Uterus (tissue), 4 donors: ENCODE results near the gene TBXAS1. TPM values are rescaled to one million over a fixed set of nuclear protein-coding genes. Genes with fewer than 3 reads are reported as not detected.
"Not testable (repeated sequence)": the region's sequence is repeated elsewhere in the genome, so short reads cannot be mapped to it uniquely, and the experiment has no call there.

Experiments
- DNase-seq, 2 donors: peaks; one replicate each; pipeline ENCODE4 v3.0.0-alpha.2; 2019 to 2020
- H3K27ac ChIP-seq, 2 donors: fragments of 200-600 bp; sonication (generic); 1 replicate in 1 of 2; 2 replicates in 1 of 2; pipeline ENCODE4 v1.5.1; 2016 to 2018
- H3K27me3 ChIP-seq, 2 donors: fragments of 200-600 bp; sonication (generic); one replicate each; pipeline ENCODE4 v1.5.1; 2018 to 2019; ENCODE audit warnings: control low read depth in 1 of 2
- H3K36me3 ChIP-seq, 2 donors: fragments of 200-600 bp; sonication (generic); one replicate each; pipeline ENCODE4 v1.5.1; 2019; ENCODE audit warnings: control low read depth in 1 of 2
- H3K4me1 ChIP-seq, 2 donors: fragments of 200-600 bp; sonication (generic); one replicate each; pipeline ENCODE4 v1.5.1; 2018 to 2019; ENCODE audit warnings: control low read depth in 1 of 2
- H3K4me3 ChIP-seq, 2 donors: fragments of 200-600 bp; sonication (generic); 1 replicate in 1 of 2; 2 replicates in 1 of 2; pipeline ENCODE4 v1.5.1; 2018 to 2019; ENCODE audit warnings: mild to moderate bottlenecking in 1 of 2
- H3K9me3 ChIP-seq, 2 donors: fragments of 200-600 bp; sonication (generic); one replicate each; pipeline ENCODE4 v1.5.1; 2019; ENCODE audit warnings: control low read depth in 1 of 2
- POLR2A ChIP-seq, 2 donors: fragments of 450-650 bp; IDR thresholded peaks; one replicate each; pipeline ENCODE4 v1.6.1; 2016; ENCODE audit warnings: antibody characterized with exemption in 2 of 2, mild to moderate bottlenecking in 1 of 2, moderate library complexity in 1 of 2
- intact Hi-C: fragments of 100-400 bp; cut with DNase I; formaldehyde crosslinking; loops from one replicate; pipeline ENCODE4 v1.15.1; 2023; ENCODE audit warnings: low total_unique reads
- total RNA-seq, 4 donors: library from RNA; depleted of rRNA in 3 of 4; stranded (reverse); fragments of >200 nt in 3 of 4; gene quantifications; one replicate each; pipeline versions ENCODE4 v1.1.0 to v1.2.4, GENCODE V29; 2014 to 2023
- TF ChIP-seq, protein P1 (sequence below), 4 experiments: fragments of 200-600 bp in 2 of 4; fragments of 450-650 bp in 2 of 4; sonication (generic) in 2 of 4; IDR thresholded peaks; one replicate each; pipeline ENCODE4 v1.5.1; 2016 to 2019; ENCODE audit warnings: antibody characterized with exemption in 4 of 4, mild to moderate bottlenecking in 2 of 4, moderate library complexity in 1 of 4
- donor health status: DM: yes; HTN: yes; CAD: no.

Gene TBXAS1
- total RNA-seq, 4 donors from 2014 or later, result 6.6 to 14.3 (median 11.9) TPM

DNA sequence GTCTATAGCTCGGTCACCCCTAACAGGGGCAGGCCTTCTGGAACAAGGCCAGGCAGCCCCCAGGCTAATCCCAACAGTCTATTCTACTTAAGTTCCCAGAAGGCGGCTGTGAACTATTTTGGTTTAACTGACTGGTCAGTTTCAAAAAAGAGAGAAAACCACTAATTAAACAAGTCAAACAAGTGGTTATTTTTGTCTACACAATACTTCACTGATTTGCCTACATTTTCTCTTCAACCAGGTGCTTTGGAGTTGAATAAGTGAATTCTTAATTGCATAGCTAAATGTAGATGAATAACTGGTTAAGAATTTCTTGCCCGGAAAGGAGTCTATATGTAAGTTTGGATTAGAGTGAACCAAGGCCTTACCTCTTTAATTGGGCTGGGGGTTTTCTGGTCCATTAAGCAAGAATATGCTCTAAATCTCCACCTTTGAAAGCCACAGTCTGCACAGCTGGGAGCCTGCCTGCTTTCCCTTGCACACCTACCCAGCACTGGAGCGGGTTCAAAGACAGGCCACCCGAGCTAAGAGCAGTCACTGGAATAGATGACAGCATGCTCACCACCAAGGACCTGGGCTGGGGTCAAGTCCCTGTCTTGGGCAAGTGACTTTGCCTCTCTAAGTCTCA lies 70.4 kb downstream of the TBXAS1 start:
- Histone ChIP-seq H3K36me3 (no peaks in the 10 kb centered on the region), H3K4me1 (no peaks in the 10 kb centered on the region), H3K4me3 (no peak overlapping the region), H3K9me3 (no peaks in the 10 kb centered on the region), H3K27me3 (no peaks in the 10 kb centered on the region), H3K27ac (no peak overlapping the region)
- DNase-seq, result no peak
- intact Hi-C loops, result no loop called here
- TF ChIP-seq, protein P1, sequence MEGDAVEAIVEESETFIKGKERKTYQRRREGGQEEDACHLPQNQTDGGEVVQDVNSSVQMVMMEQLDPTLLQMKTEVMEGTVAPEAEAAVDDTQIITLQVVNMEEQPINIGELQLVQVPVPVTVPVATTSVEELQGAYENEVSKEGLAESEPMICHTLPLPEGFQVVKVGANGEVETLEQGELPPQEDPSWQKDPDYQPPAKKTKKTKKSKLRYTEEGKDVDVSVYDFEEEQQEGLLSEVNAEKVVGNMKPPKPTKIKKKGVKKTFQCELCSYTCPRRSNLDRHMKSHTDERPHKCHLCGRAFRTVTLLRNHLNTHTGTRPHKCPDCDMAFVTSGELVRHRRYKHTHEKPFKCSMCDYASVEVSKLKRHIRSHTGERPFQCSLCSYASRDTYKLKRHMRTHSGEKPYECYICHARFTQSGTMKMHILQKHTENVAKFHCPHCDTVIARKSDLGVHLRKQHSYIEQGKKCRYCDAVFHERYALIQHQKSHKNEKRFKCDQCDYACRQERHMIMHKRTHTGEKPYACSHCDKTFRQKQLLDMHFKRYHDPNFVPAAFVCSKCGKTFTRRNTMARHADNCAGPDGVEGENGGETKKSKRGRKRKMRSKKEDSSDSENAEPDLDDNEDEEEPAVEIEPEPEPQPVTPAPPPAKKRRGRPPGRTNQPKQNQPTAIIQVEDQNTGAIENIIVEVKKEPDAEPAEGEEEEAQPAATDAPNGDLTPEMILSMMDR (IDR thresholded peaks at IDR 0.05), result no peak
- no peak for TF ChIP-seq POLR2A (IDR thresholded peaks at IDR 0.05)

DNA sequence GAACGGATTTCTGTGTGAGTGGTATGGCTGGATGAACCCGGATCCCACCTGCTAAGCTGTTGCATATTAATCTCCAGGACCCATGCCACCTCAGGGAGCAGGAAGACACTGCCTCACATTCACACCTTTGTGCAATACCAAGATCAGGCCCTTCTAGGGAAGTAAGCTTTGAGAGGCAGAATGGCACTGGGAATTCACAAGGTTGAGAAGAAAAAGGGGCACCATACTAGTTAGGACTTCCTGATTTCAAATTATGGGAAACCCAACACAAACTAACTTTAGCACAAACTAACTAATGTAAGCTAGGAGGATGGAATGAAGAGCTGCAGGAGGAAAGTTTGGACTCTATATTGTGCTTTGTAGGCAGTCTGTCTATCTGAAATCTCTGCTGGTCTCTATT lies 71.3 kb downstream of the TBXAS1 start:
- H3K27ac ChIP-seq, result no peak overlapping the region
- no peak overlapping the region for H3K4me3 ChIP-seq
- DNase-seq, result no peak
- TF ChIP-seq POLR2A (IDR thresholded peaks at IDR 0.05), result no peak
- TF ChIP-seq, protein P1 (IDR thresholded peaks at IDR 0.05), result no peak
- H3K36me3 ChIP-seq, result no peaks in the 10 kb centered on the region
- intact Hi-C loops, result no loop called here
- no peaks in the 10 kb centered on the region for H3K9me3 ChIP-seq
- no peaks in the 10 kb centered on the region for H3K4me1 ChIP-seq
- H3K27me3 ChIP-seq, result no peaks in the 10 kb centered on the region

DNA sequence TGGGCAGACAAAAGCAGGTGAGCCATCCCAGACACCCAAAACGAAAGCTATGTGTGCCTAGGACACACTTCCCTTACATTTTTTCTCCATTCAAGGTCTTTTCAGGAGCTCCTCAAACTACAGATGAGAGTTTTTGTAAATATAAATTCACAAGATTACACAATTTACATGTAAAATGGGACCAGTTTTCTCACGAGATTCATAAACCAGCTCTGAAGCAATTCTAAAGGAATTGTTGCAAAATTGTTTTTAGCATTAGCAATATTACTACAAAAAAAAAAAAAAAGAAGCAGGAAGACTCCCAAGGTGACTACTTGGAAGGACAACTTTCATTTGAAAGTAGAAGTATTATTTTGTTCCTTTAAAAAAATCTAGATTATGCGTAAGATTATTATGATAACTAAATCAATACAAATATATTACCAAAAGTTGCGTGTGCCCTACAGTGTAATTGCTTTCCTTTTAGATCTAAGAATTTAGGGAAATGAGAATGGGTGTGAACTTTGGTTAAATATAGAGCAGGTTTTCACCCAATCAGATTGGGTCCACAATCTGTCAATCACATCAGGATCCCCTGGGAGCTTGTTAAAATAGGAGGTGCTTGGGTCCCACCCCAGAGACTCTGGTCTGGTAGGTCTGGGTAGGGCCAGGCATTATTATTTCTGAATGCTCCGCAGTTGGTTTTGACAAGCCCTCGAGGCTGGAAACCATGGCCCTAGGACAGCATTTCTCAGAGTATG lies 72.2 kb downstream of the TBXAS1 start:
- Histone ChIP-seq H3K4me1 (no peaks in the 10 kb centered on the region), H3K9me3 (no peaks in the 10 kb centered on the region), H3K27me3 (no peaks in the 10 kb centered on the region), H3K4me3 (no peak overlapping the region), H3K27ac (no peak overlapping the region), H3K36me3 (no peaks in the 10 kb centered on the region)
- DNase-seq, result no peak
- intact Hi-C loops, result no loop called here
- TF ChIP-seq POLR2A (IDR thresholded peaks at IDR 0.05), result no peak
- TF ChIP-seq, protein P1 (IDR thresholded peaks at IDR 0.05), result no peak

DNA sequence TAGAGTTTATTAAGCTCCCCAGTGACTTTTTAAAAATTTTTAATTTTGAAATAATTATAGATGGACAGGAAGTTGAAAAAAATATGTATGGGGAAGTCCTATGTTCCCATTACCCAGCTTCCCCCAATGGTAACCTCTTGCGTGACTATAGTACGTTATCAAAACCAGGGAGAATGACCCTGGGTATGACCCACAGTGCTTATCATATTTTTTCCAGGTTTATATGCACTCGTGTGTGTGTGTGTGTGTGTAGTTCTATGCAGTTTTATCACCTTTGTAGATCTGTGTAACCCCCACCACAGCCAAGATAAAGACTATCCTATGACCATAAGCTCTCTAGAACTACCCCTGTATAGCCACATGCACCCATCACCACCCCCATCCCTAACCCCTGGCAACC lies 72.8 kb downstream of the TBXAS1 start:
- TF ChIP-seq, protein P1 (IDR thresholded peaks at IDR 0.05), result no peak
- no peak for TF ChIP-seq POLR2A (IDR thresholded peaks at IDR 0.05)
- no peaks in the 10 kb centered on the region for H3K27me3 ChIP-seq
- DNase-seq, result no peak
- no peaks in the 10 kb centered on the region for H3K4me1 ChIP-seq
- H3K27ac ChIP-seq, result no peak overlapping the region
- H3K36me3 ChIP-seq, result no peaks in the 10 kb centered on the region
- intact Hi-C loops, result no loop called here
- H3K4me3 ChIP-seq, result no peak overlapping the region
- H3K9me3 ChIP-seq, result no peaks in the 10 kb centered on the region

DNA sequence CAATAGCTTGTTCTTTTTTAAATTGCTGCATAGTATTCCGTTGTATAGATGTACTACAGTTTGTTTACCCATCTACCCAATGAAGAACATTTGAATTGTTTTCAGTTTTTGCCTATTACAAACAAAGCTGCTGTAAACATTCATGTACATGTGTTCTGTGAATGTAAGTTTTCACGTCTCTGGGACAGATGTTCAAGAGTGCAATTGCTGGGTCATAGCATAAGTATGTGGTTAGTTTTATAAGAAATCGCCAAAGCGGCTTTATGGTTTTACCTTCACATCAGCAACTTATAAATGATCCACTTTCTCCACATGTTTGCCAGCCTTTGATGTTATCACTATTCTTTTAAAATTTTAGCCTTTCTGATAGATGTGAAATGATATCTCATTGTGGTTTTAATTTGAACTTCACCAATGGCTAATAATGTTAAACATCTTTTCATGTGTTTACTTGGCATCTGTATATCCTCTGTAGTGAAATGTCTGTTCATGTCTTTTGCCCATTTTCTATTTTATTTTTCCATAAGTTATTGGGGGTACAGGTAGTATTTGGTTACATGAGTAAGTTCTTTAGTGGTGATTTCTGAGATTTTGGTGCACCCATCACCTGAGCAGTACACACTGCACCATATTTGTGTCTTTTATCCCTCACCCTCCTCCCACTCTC lies 73.5 kb downstream of the TBXAS1 start:
- H3K27ac ChIP-seq, result no peak overlapping the region
- H3K4me3 ChIP-seq, result no peak overlapping the region
- H3K9me3 ChIP-seq, result no peaks in the 10 kb centered on the region
- no peak for DNase-seq
- no peaks in the 10 kb centered on the region for H3K36me3 ChIP-seq
- H3K27me3 ChIP-seq, result no peaks in the 10 kb centered on the region
- no peaks in the 10 kb centered on the region for H3K4me1 ChIP-seq
- TF ChIP-seq, protein P1 (IDR thresholded peaks at IDR 0.05), result no peak
- TF ChIP-seq POLR2A (IDR thresholded peaks at IDR 0.05), result no peak
- intact Hi-C loops, result no loop called here

DNA sequence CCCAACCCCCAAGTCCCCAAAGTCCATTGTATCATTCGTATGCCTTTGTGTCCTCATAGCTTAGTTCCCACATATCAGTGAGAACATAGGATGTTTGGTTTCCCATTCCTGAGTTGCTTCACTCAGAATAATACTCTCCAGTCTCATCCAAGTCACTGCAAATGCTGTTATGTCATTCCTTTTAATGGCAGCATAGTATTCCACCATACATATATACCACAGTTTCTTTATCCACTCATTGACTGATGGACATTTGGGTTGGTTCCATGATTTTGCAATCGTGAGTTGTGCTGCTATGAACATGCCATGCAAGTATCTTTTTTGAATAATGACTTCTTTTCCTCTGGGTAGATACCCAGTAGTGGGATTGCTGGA lies 74.0 kb downstream of the TBXAS1 start:
- intact Hi-C loops, H3K4me3 ChIP-seq, H3K27ac ChIP-seq, H3K4me1 ChIP-seq, H3K9me3 ChIP-seq, H3K36me3 ChIP-seq, H3K27me3 ChIP-seq, DNase-seq: not testable (repeated sequence)
